Body of pancreas (tissue), 4 donors: ENCODE data around the gene C11orf98.

ENCODE experiments used
- POLR2A ChIP-seq, 3 donors: fragments of 450-650 bp; IDR thresholded peaks; one replicate each; pipeline ENCODE4 v1.6.1; 2016; ENCODE audit warnings: antibody characterized with exemption in 3 of 3, mild to moderate bottlenecking in 2 of 3
- TF ChIP-seq, protein P1 (sequence below), 7 experiments: fragments of 450-650 bp in 4 of 7; fragments of 200-600 bp in 3 of 7; sonication (generic) in 3 of 7; IDR thresholded peaks; one replicate each; pipeline ENCODE4 v1.5.1; 2016 to 2019; ENCODE audit warnings: antibody characterized with exemption in 7 of 7

DNA sequence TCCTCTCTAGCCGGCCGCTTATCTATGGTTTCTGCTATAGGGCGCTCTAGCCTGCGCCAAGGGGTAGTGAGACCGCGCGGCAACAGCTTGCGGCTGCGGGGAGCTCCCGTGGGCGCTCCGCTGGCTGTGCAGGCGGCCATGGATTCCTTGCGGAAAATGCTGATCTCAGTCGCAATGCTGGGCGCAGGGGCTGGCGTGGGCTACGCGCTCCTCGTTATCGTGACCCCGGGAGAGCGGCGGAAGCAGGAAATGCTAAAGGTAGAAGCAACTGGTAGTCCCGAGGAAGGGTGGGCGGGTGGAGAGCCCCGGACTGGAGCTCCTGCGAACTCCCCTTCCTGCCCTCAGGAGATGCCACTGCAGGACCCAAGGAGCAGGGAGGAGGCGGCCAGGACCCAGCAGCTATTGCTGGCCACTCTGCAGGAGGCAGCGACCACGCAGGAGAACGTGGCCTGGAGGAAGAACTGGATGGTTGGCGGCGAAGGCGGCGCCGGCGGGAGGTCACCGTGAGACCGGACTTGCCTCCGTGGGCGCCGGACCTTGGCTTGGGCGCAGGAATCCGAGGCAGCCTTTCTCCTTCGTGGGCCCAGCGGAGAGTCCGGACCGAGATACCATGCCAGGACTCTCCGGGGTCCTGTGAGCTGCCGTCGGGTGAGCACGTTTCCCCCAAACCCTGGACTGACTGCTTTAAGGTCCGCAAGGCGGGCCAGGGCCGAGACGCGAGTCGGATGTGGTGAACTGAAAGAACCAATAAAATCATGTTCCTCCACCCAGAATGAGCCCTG is 6.8 kb upstream of the C11orf98 start, which contains the start of the genes LBHD1 and UQCC3:
- peak; percentile 58 to 88 (median 84) for TF ChIP-seq POLR2A (IDR thresholded peaks at IDR 0.05)
- TF ChIP-seq, protein P1, sequence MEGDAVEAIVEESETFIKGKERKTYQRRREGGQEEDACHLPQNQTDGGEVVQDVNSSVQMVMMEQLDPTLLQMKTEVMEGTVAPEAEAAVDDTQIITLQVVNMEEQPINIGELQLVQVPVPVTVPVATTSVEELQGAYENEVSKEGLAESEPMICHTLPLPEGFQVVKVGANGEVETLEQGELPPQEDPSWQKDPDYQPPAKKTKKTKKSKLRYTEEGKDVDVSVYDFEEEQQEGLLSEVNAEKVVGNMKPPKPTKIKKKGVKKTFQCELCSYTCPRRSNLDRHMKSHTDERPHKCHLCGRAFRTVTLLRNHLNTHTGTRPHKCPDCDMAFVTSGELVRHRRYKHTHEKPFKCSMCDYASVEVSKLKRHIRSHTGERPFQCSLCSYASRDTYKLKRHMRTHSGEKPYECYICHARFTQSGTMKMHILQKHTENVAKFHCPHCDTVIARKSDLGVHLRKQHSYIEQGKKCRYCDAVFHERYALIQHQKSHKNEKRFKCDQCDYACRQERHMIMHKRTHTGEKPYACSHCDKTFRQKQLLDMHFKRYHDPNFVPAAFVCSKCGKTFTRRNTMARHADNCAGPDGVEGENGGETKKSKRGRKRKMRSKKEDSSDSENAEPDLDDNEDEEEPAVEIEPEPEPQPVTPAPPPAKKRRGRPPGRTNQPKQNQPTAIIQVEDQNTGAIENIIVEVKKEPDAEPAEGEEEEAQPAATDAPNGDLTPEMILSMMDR (IDR thresholded peaks at IDR 0.05), result peak in 1 of 7 experiments; percentile 17
